T follicular helper cell (primary cell): ENCODE results near the gene EPHA3.

Experiments
- DNase-seq: peaks from one replicate; pipeline ENCODE4 v3.0.0-alpha.2; 2020; ENCODE audit warnings: low read depth

Gene EPHA3

GRCh38 chr3:89145995-89146394 lies 38.6 kb downstream of the EPHA3 start:
- DNase-seq, result no peak

- DNase-seq, result no peak
These were observed 47.0 kb downstream of the EPHA3 start for GRCh38 chr3:89154416-89154815.

- no peak for DNase-seq
These were observed 48.4 kb downstream of the EPHA3 start for GRCh38 chr3:89155811-89156210.

GRCh38 chr3:89157575-89157974 lies 50.2 kb downstream of the EPHA3 start:
- no peak for DNase-seq

- DNase-seq, result no peak
These were observed 52.2 kb downstream of the EPHA3 start for GRCh38 chr3:89159605-89160004.

- no peak for DNase-seq
These were observed 57.4 kb downstream of the EPHA3 start for GRCh38 chr3:89164774-89165173.

GRCh38 chr3:89165636-89166263 lies 58.3 kb downstream of the EPHA3 start:
- no peak for DNase-seq

GRCh38 chr3:89171687-89172545 lies 64.5 kb downstream of the EPHA3 start:
- no peak for DNase-seq

- DNase-seq, result no peak
These were observed 66.1 kb downstream of the EPHA3 start for GRCh38 chr3:89173546-89173945.

GRCh38 chr3:89179355-89180001 lies 72.1 kb downstream of the EPHA3 start:
- no peak for DNase-seq

GRCh38 chr3:89180334-89180733 lies 72.9 kb downstream of the EPHA3 start:
- no peak for DNase-seq

GRCh38 chr3:89182056-89182455 lies 74.6 kb downstream of the EPHA3 start:
- DNase-seq, result no peak

GRCh38 chr3:89184151-89184995 lies 77.0 kb downstream of the EPHA3 start:
- DNase-seq, result no peak

GRCh38 chr3:89186456-89186855 lies 79.0 kb downstream of the EPHA3 start:
- no peak for DNase-seq

- DNase-seq, result no peak
These were observed 91.2 kb downstream of the EPHA3 start for GRCh38 chr3:89198591-89198990.

GRCh38 chr3:89212619-89213018 lies 105.2 kb downstream of the EPHA3 start:
- DNase-seq, result no peak

GRCh38 chr3:89216016-89216739 lies 108.8 kb downstream of the EPHA3 start:
- DNase-seq, result no peak

- DNase-seq, result no peak
These were observed 109.8 kb downstream of the EPHA3 start for GRCh38 chr3:89217148-89217685.

- DNase-seq, result no peak
These were observed 114.5 kb downstream of the EPHA3 start for GRCh38 chr3:89221924-89222323.

- DNase-seq, result no peak
These were observed 115.8 kb downstream of the EPHA3 start for GRCh38 chr3:89223188-89223587.

- no peak for DNase-seq
These were observed 119.8 kb downstream of the EPHA3 start for GRCh38 chr3:89227218-89227617.
